Ishikawa (cell line): ENCODE measurements around the gene GBX1.

ENCODE experiments used
- CEBPB ChIP-seq: IDR thresholded peaks from 2 replicates; pipeline ENCODE4 v1.6.1; 2012
- CREB1 ChIP-seq: IDR thresholded peaks from 2 replicates; pipeline ENCODE4 v1.6.1; 2012; ENCODE audit warnings: low read depth
- EGR1 ChIP-seq: IDR thresholded peaks from 2 replicates; pipeline ENCODE4 v1.6.1; 2012
- EP300 ChIP-seq: IDR thresholded peaks from 2 replicates; pipeline ENCODE4 v1.6.1; 2012; ENCODE audit warnings: borderline replicate concordance
- FOXM1 ChIP-seq: IDR thresholded peaks from 2 replicates; pipeline ENCODE4 v1.6.1; 2012; ENCODE audit warnings: low read depth, borderline replicate concordance
- MAX ChIP-seq: IDR thresholded peaks from 2 replicates; pipeline ENCODE4 v1.6.1; 2012
- NFIC ChIP-seq: IDR thresholded peaks from 2 replicates; pipeline ENCODE4 v1.6.1; 2012
- RAD21 ChIP-seq: IDR thresholded peaks from 2 replicates; pipeline ENCODE4 v1.6.1; 2012; ENCODE audit warnings: low read depth
- REST ChIP-seq: IDR thresholded peaks from 2 replicates; pipeline ENCODE4 v1.6.1; 2012; ENCODE audit warnings: low read depth, mild to moderate bottlenecking
- TAF1 ChIP-seq: IDR thresholded peaks from 2 replicates; pipeline ENCODE4 v1.6.1; 2012; ENCODE audit warnings: low read depth, mild to moderate bottlenecking
- TCF12 ChIP-seq: IDR thresholded peaks from 2 replicates; pipeline ENCODE4 v1.6.1; 2012; ENCODE audit warnings: low read depth
- TEAD4 ChIP-seq: IDR thresholded peaks from 2 replicates; pipeline ENCODE4 v1.6.1; 2012
- USF1 ChIP-seq: IDR thresholded peaks from 2 replicates; pipeline ENCODE4 v1.6.1; 2012
- YY1 ChIP-seq: IDR thresholded peaks from 2 replicates; pipeline ENCODE4 v1.6.1; 2012; ENCODE audit warnings: low read depth
- ZBTB7A ChIP-seq: IDR thresholded peaks from 2 replicates; pipeline ENCODE4 v1.6.1; 2012; ENCODE audit warnings: low read depth

GBX1 gene

GRCh38 chr7:151125470-151125845, 42.0 kb downstream of the GBX1 start:
- peak; percentile 12; the same call in 1 of the 2 replicates for TF ChIP-seq CEBPB
- TF ChIP-seq CREB1, result no peak
- no peak for TF ChIP-seq MAX
- no peak for TF ChIP-seq TEAD4
- TF ChIP-seq EGR1, result no peak
- TF ChIP-seq TCF12, result peak; percentile 66; the same call in 1 of the 2 replicates
- peak; percentile 24; the same call in 1 of the 2 replicates for TF ChIP-seq YY1
- TF ChIP-seq EP300, result 0 out of 2 replicates have a peak, but pooled peaks have one; percentile 27
- TF ChIP-seq TAF1, result no peak
- peak; percentile 14; the same call in 1 of the 2 replicates for TF ChIP-seq NFIC
- no peak for TF ChIP-seq FOXM1
- no peak for TF ChIP-seq ZBTB7A
- no peak for TF ChIP-seq RAD21
- TF ChIP-seq REST, result no peak
- TF ChIP-seq USF1, result no peak

- no peak for TF ChIP-seq EP300
- TF ChIP-seq NFIC, result no peak
- TF ChIP-seq MAX, result no peak
- no peak for TF ChIP-seq YY1
- TF ChIP-seq TAF1, result no peak
- TF ChIP-seq TCF12, result no peak
These were observed 42.5 kb downstream of the GBX1 start for GRCh38 chr7:151124899-151125399.

- TF ChIP-seq CEBPB, result no peak
These were observed 43.0 kb downstream of the GBX1 start for GRCh38 chr7:151124481-151124880.

GRCh38 chr7:151123822-151124464, 43.6 kb downstream of the GBX1 start:
- TF ChIP-seq RAD21, result peak; percentile 98
- peak; percentile 21; the same call in 1 of the 2 replicates for TF ChIP-seq TCF12
- TF ChIP-seq ZBTB7A, result no peak
- peak; percentile 11; the same call in 1 of the 2 replicates for TF ChIP-seq USF1
- TF ChIP-seq MAX, result peak; percentile 78
- TF ChIP-seq TEAD4, result peak; percentile 17; the same call in 1 of the 2 replicates
- peak; percentile 38; the same call in 1 of the 2 replicates for TF ChIP-seq YY1
- no peak for TF ChIP-seq FOXM1

- TF ChIP-seq TCF12 (no peak), ZBTB7A (no peak), RAD21 (no peak), TAF1 (no peak), MAX (no peak), FOXM1 (no peak), CEBPB (no peak), USF1 (no peak), CREB1 (no peak), EP300 (no peak), YY1 (no peak)
These were observed 44.2 kb downstream of the GBX1 start for GRCh38 chr7:151123158-151123821.

- TF ChIP-seq ZBTB7A (no peak), YY1 (no peak), TCF12 (no peak), CEBPB (no peak), TAF1 (no peak), TEAD4 (no peak), EGR1 (no peak), RAD21 (no peak), USF1 (no peak), NFIC (no peak), MAX (no peak), REST (no peak), FOXM1 (no peak), EP300 (no peak), CREB1 (no peak)
These were observed 44.7 kb downstream of the GBX1 start for GRCh38 chr7:151122796-151123157.
